Skeletal muscle tissue (tissue), 4 donors: ENCODE data around the gene NKG7. TPM values are rescaled to one million over a fixed set of nuclear protein-coding genes. Genes with fewer than 3 reads are reported as not detected.

Source experiments
- H3K27ac ChIP-seq: one replicate; pipeline ENCODE4 v1.7.0; 2013; ENCODE audit warnings: mild to moderate bottlenecking, low read depth, low read length, inconsistent platforms
- H3K27me3 ChIP-seq, 3 donors: one replicate each; pipeline ENCODE4 v1.7.0; 2013; ENCODE audit warnings: low read length in 3 of 3; ENCODE audit not compliant: control insufficient read depth in 3 of 3, insufficient read depth in 3 of 3
- H3K36me3 ChIP-seq, 3 donors: one replicate each; pipeline ENCODE4 v1.7.0; 2013; ENCODE audit warnings: low read length in 3 of 3; ENCODE audit not compliant: control insufficient read depth in 3 of 3, insufficient read depth in 3 of 3
- H3K4me1 ChIP-seq, 3 donors: one replicate each; pipeline ENCODE4 v1.7.0; 2013; ENCODE audit warnings: low read length in 3 of 3, mild to moderate bottlenecking in 3 of 3; ENCODE audit not compliant: control insufficient read depth in 3 of 3, insufficient read depth in 3 of 3
- H3K4me3 ChIP-seq, 3 donors: one replicate each; pipeline ENCODE4 v1.7.0; 2013; ENCODE audit warnings: low read length in 3 of 3
- H3K9ac ChIP-seq, 3 donors: one replicate each; pipeline ENCODE4 v1.7.0; 2013; ENCODE audit warnings: low read length in 3 of 3, mild to moderate bottlenecking in 3 of 3, moderate library complexity in 2 of 3, low read depth in 1 of 3
- H3K9me3 ChIP-seq, 3 donors: one replicate each; pipeline ENCODE4 v1.7.0; 2013; ENCODE audit warnings: low read length in 3 of 3; ENCODE audit not compliant: control insufficient read depth in 3 of 3
- total RNA-seq: library from RNA; depleted of rRNA; stranded (reverse); fragments of >200 nt; gene quantifications from one replicate; pipeline ENCODE4 v1.2.3, GENCODE V29; 2014
- donor health status: Osteomylitis.

Gene NKG7
- total RNA-seq, 1 donor from 2014 or later, result not detected

DNA sequence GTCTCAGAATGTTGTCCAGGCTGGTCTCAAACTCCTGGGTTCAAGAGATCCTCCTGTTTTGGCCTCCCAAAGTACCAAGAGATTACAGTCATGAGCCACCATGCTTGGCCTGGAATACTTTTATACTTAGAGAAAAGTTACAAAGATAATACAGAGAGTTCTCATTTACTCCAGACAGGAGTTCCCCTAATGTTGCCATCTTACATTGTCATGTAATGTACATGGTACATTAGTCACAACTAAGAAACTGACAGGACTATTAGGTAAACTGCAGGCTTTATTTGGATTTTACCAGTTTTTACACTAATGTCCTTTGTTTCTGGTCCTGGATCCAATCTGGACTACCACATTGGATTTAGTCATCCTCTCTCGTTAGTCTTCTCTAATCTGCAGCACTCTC is 20.2 kb upstream of the NKG7 start:
- no peak overlapping the region for H3K4me3 ChIP-seq
- peaks cover 3 to 11% (median 7%) of the 10 kb centered on the region in 3 donors for H3K4me1 ChIP-seq
- H3K36me3 ChIP-seq, result no peaks in the 10 kb centered on the region
- H3K9ac ChIP-seq, result no peak overlapping the region
- peaks cover 0 to 8% (median 0%) of the 10 kb centered on the region in 3 donors for H3K27me3 ChIP-seq
- H3K27ac ChIP-seq, result no peak overlapping the region
- H3K9me3 ChIP-seq, result no peaks in the 10 kb centered on the region

DNA sequence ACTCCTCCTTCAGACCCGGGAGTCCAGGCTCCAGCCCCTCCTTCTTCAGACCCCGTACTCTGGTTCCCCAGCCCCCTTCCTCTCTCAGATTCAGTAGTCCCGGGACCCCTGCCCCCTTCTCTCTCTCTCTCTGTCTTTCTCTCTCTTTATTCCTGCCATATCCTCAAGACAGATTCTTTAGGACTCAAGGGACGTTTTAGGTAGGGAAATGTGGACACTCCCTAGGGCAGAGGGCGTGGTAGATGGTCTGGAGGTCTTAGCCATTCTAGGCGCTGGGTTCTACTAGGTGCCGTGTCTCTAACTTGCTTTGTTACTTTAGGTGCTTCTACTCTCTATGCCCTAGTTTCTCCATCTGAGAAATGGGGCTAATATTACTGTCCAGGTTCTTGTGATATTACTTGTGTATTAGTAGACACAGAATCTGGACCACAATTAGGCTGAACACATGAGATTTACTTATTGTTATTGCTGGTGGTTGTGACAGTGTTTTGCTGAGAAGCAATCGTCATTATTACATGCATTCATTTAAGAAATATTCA is 18.7 kb upstream of the NKG7 start:
- H3K4me1 ChIP-seq, result peaks cover 3 to 11% (median 7%) of the 10 kb centered on the region in 3 donors
- no peaks in the 10 kb centered on the region for H3K9me3 ChIP-seq
- no peak overlapping the region for H3K9ac ChIP-seq
- H3K36me3 ChIP-seq, result no peaks in the 10 kb centered on the region
- no peak overlapping the region for H3K4me3 ChIP-seq
- H3K27me3 ChIP-seq, result peaks cover 0 to 8% (median 0%) of the 10 kb centered on the region in 3 donors
- no peak overlapping the region for H3K27ac ChIP-seq

DNA sequence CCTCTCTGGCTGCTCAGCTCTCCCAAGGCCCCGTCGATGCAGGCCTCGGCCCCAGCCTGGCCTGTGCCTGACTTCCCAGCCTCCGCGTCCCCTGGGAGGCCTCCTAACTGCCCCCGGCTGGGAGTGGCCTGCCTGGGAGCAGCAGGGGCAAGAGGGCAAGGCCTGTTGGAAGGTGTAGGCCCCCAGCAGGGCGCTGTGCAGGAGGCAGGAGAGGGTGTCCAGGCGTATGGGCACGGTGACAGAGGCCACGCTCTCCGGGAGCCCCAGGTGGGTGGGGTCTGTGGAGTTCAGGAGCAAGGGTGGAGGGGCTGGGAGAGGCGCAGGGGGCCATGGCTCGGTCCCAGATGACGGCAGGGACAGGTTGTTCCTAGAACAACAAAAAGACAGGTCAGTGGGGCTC is 16.7 kb upstream of the NKG7 start:
- peaks cover 0 to 4% (median 3%) of the 10 kb centered on the region in 3 donors for H3K4me1 ChIP-seq
- no peak overlapping the region for H3K9ac ChIP-seq
- no peak overlapping the region for H3K27ac ChIP-seq
- H3K36me3 ChIP-seq, result no peaks in the 10 kb centered on the region
- no peak overlapping the region for H3K4me3 ChIP-seq
- H3K27me3 ChIP-seq, result peaks cover 0 to 8% (median 0%) of the 10 kb centered on the region in 3 donors
- no peaks in the 10 kb centered on the region for H3K9me3 ChIP-seq

DNA sequence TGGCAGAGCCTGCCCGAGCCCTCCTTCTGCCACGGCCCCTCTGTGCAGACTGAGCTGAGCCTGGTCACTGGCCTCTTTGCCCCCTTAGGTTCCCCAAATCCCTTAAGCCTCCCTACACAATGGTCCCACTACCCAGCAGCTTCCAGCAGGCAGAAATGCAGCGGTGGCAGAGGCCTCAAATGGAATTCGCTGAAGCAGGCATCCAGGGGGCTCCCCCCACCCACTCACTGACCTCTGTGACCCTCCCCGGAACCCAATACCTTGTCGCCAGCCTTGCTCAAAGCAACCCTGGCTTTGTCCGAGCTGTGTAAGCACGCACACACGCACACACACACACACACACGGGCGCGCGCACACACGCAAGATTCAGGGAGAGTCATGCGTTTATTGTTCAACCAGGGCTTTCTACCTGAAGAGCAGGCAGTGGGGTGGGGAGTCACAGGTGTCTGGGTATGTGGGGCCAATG is 15.5 kb upstream of the NKG7 start, which contains the start of gene LIM2:
Gene LIM2 (minus strand): TSS at position 51 of the 466 bp plus-strand sequence. CDS start 531 bp downstream, outside the sequence.
- H3K27ac ChIP-seq, result no peak within 1 kb of the TSS
- no peaks in the 10 kb centered on the region for H3K4me1 ChIP-seq
- H3K4me3 ChIP-seq, result no peak within 1 kb of the TSS
- peaks cover 0 to 8% (median 0%) of the 10 kb centered on the region in 3 donors for H3K27me3 ChIP-seq
- H3K36me3 ChIP-seq, result no peaks in the 10 kb centered on the region
- H3K9ac ChIP-seq, result no peak within 1 kb of the TSS
- H3K9me3 ChIP-seq, result no peaks in the 10 kb centered on the region

DNA sequence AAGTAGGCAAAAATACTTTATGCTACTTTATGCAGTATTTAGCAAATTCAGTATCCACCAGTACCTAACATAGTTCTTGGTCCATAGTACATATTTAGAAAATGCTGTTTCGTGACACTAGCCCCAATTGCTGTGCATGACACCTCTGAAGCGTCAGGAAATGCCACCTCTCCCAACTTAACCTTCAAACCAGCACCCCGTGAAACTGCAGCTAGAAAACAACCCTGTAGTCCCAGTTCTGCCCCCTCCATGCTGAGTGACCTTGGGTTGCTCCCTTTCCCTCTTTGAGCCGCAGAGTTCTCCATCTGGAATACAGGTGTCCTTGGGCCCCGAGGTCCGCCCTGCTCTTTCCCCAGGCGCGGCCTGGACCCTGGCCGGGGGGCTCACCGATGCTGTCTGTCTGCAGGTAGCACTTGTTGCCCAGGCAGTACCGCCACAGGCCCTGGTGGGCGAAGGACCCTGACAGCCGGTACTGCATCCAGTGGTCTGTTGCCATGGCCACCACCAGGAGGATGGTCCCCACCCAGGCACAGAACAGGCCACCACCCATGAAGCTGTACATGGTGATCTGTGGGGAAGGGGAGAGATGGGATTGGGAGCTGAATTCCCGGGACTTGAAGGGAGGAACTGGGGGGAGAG is 14.5 kb upstream of the NKG7 start:
- Histone ChIP-seq H3K27me3 (peaks cover 0 to 8% (median 0%) of the 10 kb centered on the region in 3 donors), H3K36me3 (no peaks in the 10 kb centered on the region), H3K9me3 (no peaks in the 10 kb centered on the region), H3K4me3 (no peak overlapping the region), H3K9ac (no peak overlapping the region), H3K4me1 (no peaks in the 10 kb centered on the region), H3K27ac (no peak overlapping the region)

DNA sequence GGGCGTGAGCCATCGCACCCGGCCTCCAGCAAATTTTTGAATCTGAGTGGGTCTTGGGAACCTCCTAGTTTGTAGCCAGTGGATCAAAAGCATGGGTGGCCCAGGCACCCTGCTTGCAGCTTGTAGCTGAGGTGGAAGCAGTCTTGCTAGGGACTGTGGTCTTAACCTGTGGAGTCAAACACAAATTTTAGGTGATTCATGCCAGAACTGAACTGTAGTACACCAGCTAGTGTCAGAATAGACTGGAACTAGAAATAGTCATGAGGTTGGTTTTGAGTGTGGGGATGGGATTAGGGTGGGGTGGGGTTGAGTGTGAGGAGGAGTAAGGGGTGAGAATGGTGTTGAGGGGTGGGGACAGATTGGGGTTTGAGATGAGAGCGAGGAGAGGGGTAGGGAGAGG is 9.6 kb upstream of the NKG7 start:
- Histone ChIP-seq H3K27me3 (no peaks in the 10 kb centered on the region), H3K9ac (no peak overlapping the region), H3K27ac (no peak overlapping the region), H3K36me3 (no peaks in the 10 kb centered on the region), H3K4me3 (no peak overlapping the region), H3K9me3 (peaks cover 0 to 3% (median 0%) of the 10 kb centered on the region in 3 donors), H3K4me1 (no peaks in the 10 kb centered on the region)

DNA sequence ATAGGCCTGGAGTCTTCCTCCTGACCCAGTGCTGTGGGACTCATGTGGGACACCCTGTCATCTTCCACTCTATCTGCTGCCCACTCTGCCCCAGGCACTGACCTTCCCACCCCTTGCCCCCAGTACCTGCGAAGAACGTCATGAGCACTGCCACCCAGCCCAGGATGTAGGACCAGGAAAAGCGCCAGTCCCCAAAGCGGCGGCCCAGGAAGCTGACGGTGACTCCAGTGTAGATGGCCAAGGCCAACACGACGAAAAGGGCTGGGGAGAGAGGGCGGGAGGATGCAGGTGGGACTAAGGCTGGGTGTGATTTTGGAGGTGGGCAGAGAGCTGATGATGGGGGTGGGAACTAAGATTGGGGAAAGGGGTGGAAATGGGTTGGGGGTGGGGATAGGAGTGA is 7.9 kb upstream of the NKG7 start:
- no peaks in the 10 kb centered on the region for H3K4me1 ChIP-seq
- H3K36me3 ChIP-seq, result no peaks in the 10 kb centered on the region
- peaks cover 0 to 3% (median 0%) of the 10 kb centered on the region in 3 donors for H3K9me3 ChIP-seq
- H3K27me3 ChIP-seq, result no peaks in the 10 kb centered on the region
- H3K9ac ChIP-seq, result no peak overlapping the region
- no peak overlapping the region for H3K4me3 ChIP-seq
- no peak overlapping the region for H3K27ac ChIP-seq

DNA sequence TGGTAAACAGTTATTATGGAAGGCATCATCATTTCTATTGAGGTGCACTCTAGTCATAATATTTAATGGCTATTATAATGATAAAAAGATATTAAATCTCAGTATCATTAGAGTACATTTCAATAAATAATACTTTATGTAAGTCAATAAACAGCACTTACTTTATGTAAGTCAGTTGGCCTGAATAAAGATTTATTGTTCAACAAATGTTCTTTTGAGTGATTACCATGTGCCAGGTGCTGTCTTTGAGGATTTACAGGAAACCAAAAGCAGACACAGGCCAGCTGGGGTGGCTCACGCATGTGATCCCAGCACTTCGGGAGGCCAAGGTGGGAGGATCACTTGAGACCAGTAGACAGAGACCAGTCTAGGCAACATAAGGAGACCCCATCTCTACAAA is 5.0 kb upstream of the NKG7 start:
- Histone ChIP-seq H3K27ac (no peak overlapping the region), H3K27me3 (peaks cover 0 to 1% (median 0%) of the 10 kb centered on the region in 3 donors), H3K4me1 (no peaks in the 10 kb centered on the region), H3K36me3 (no peaks in the 10 kb centered on the region), H3K9ac (no peak overlapping the region), H3K4me3 (no peak overlapping the region), H3K9me3 (peaks cover 0 to 3% (median 0%) of the 10 kb centered on the region in 3 donors)

DNA sequence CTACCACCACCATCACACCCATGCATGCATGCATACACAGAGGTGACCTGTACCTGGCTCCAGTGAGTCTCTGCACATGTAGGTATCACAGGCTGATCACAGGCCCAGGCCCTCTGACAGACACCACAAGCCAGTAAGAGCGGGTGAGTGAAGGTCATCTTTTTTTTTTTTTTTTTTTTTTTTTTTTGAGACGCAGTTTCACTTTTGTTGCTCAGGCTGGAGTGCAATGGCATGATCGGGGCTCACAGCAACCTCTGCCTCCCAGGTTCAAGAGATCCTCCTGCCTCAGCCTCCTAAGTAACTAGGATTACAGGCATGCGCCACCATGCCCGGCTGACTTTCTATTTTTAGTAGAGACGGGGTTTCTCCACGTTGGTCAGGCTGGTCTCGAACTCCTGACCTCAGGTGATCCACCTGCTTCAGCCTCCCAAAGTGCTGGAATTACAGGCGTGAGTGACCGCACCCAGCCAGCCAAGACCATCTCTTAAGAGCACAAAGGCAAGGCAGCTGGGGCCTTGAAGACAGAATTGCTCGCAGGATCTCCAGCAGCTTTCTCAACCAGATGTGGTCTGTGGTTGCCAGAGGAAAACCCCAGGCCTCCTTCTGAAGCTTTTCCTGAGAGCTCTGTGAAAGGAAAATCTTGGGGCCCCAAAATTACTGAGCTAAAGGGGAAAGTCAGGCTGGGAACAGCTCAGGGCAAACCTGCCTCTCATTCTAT is 3.2 kb upstream of the NKG7 start:
- Histone ChIP-seq H3K27me3 (peaks cover 0 to 4% (median 0%) of the 10 kb centered on the region in 3 donors), H3K9me3 (no peaks in the 10 kb centered on the region), H3K36me3 (no peaks in the 10 kb centered on the region), H3K4me1 (no peaks in the 10 kb centered on the region), H3K27ac (no peak overlapping the region), H3K9ac (no peak overlapping the region), H3K4me3 (no peak overlapping the region)
